Stimulated activated CD8-positive, alpha-beta memory T cell treated with anti-CD3 and anti-CD28 coated beads, Interleukin-15, amount 100 ng/mL, for 1 hour (primary cell): ENCODE data around the gene ARHGEF37.

Source experiments
- DNase-seq: peaks from one replicate; pipeline ENCODE4 v3.0.0-alpha.2; 2020; ENCODE audit warnings: low read depth

The ARHGEF37 gene

DNA sequence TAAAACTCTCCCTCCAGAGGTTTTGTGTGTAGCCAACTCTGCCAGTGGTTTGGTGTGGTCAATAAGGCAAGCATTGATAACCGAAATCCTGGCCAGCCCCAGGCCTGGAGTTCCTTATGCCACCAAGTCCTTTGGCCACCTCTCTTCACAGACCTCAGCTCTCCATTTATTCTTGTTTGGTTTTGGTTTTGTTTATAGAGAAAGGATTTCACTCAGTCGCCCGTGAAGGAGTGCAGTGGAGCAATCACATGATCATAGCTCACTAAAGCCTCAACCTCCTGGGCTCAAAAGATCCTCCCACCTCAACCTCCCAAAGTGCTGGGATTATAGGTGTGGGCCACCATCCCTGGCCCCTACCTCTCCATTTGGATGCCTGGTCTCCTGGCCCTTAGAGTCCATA lies 93.4 kb downstream of the ARHGEF37 start:
- no peak for DNase-seq

DNA sequence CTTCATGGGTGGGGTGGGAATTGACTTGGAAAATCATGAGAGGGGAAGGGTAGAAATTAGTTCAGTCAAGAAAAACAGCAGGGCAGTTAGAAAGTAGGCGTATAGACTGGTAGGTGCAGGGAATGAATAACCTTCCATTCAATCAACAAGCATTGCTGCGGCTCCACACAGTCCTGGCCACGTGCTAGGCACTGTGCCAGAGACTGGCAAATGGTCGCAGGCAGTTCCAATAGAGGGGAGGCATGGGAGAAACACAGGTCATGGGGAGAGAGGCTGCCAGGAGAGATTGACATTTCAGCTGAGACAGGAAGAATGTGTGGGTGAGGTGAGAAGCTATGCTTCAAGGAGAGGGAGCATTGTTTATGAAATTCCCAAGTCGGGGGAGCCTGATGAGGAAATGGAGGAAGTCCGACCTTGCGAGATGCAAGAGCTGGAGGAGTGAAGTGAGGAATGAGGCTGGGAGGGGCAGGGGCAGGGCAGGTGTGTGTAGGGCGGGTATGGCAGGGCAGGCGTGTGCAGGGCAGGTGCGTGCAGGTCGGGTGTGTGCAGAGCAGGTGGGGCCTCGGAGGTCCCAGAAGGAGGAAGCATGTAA lies 94.4 kb downstream of the ARHGEF37 start:
- DNase-seq: no peak

DNA sequence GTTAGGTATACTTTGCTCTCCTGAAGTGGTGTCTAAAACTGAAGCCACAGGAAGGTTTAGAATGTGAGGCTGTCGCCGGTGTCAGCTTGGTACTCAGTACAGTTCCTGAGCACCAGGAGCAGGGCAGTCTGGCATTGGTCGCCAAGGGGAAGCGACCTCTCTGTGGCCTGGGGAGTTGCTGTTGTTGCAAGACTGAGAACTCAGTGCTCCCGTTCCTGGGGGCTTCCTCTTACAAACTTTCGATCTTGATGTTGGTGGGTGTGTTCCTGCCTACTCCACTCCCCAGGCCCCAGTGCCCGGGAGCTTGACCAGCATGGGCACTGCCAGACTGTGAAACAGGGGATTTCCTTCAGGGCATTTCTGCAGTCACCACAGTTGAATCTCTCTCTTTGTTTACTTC lies 96.4 kb downstream of the ARHGEF37 start:
- DNase-seq: no peak

DNA sequence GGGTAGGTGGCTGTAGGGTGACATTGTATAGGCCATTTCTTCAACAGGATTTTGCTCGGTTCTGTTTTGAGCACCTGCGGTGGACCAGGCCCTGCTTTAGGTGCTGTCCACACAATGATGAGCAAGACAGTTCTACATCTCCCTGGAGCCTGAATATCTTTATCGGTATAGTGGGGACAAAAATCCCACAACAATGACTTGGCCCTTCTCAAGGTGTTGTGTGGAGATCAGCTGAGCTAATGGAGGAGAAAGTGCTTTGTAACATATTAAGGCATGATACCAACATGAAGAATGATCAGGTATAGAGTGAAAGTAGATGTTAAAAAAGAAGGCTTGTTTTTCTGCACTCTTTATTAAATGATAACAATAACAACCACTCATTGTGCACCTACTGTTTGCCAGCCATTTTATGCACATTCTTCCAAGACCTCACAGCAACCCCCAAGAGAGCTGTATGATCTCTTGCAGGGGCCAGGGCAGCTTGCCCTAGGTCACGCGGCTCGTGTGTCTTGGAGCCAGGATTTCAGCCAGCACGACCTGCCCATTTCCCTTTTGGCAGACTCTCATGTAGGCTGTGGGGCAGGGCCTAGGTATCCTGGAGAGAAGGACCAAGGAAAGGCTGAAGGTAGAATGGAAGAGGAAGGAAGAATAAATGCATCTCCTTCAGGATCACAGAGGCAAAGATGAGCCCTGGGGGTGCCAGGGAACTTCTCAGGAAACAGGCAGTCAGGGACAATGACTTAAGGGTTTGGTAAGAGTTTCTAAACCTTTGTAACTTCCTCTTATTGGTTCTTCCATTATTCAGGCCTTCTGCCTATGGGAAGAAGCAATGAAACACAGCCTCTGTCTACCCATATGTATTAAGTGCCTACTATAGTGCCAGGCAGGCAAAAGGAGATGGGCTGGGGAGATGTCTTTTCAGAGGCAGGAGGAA lies 98.8 kb downstream of the ARHGEF37 start:
- DNase-seq: no peak

DNA sequence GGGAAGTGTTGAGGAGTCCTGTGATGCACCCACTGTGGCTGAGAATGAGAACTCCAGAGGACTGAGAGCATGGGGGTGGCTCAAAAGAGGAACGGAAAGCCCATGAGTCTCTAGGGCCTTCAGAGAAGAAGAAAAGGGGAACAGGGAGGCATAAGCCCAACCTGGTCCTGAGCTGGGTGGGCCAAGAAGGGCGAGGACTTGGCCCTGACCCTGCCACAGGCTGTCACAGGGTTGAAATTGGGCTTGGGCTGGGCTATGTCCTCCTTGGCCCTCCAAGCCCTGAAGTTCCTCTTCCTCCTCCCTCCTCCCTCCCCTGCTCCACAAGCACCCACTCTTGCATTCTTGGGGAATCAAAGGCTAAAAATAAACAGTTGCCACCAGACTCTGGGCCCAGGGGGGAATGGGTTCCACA lies 99.5 kb downstream of the ARHGEF37 start:
- no peak for DNase-seq

DNA sequence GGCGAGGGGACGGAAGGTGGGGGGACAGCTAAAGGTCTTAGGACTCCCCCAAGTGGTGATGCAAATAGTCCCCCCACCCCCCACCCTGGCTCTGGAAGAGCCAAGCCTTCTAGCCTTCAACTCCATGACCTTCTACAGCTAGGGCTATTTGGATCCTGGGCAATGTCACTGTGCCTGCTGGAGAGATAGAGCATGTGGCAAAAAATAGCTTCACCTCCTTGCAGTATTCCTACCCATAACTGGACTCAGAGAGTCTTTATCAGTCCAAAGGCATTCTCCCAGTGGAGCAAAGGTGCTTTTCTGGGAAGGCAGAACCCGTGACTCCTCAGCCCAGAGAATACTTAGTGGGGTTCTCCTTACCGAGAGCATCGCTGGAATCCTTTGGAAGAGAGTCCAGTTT lies 100.0 kb downstream of the ARHGEF37 start:
- DNase-seq: no peak

DNA sequence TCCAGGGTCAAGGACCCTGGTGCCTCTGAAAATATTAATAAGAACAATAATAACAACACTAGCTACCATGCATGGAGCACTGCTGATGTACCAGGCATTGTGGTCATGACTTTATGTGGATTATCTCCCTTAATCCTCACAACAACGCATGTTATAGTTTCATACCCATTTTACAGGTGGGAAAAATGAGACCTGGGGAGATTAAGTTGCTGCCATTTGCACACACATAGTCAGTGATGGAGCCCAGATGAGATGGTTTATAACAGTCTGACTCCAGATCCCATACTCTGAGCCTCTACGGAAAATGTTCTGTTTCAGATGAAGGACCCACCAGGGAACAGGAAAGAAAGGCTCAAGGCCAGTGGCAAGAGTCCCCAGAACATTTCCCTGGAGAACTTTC lies 100.6 kb downstream of the ARHGEF37 start:
- no peak for DNase-seq

DNA sequence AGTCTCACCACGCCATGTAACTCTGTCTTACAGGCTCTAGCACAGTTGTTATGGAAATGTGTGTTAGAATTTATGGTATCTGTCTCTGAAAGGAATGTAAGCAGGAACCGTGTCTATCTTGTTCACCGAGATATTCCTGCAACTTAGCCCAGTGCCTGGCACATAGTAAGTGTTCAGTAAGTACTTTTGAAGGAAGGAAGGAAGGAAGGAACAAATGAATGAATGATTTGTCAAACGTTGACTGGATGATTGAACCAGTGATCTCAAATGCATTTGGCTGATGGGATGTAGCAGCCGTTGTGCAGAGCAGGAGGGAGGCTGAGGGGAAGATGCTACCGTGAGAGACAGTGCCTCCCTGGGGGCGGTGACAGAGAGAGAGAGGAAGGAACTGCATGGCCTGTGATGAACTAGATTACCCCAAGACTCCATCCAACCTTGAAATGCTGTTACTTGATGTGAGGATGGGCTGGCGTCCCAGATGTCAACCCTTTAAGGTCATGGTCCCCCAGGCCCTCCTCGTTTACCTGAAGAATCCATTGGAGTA lies 101.3 kb downstream of the ARHGEF37 start:
- no peak for DNase-seq

DNA sequence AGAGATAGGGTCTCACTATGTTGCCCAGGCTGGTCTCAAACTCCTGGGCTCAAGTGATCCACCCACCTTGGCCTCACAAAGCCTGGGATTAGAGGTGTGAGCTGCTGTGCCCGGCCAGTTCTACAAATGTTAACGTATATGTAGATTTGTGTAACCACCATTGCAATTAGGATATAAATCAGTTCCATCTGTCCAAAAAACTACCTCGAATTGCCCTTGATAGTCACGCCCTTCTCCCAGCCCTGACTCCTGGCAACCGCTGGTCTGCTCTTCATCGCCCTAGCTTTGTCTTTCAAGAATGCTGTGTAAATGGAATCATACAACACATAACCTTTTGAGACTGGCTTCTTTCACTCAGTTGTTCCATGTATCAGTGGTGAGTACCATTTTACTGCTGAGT lies 102.7 kb downstream of the ARHGEF37 start:
- no peak for DNase-seq

DNA sequence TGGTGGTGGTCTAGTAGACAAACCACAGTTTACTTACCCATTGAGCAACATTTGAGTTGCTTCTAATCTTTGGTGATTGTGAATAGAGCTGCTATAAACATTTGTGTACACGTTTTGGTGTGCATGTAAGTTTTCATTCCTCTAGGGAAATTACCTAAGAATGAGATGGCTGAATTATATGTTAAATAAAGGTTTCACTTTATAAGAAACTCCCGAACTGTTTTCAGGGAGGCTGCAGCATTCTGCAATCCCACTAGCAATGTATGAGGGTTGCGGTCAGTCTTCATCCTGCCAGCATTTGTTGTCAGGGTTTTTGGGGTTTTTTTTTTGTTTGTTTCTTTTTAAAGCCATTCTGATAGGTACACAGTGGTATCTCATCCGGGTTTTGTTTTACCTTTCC lies 103.1 kb downstream of the ARHGEF37 start:
- DNase-seq: no peak
